Left cardiac atrium (tissue), 4 donors: Measurements from ENCODE around the gene LIPT2. TPM values are rescaled to one million over a fixed set of nuclear protein-coding genes. Genes with fewer than 3 reads are reported as not detected.

ENCODE experiments used
- ATAC-seq, 2 donors: fragments of 200-7000 bp; cut with Tn5 transposase; one replicate each; pipeline ENCODE4 v1.9.1; 2020; ENCODE audit warnings: mild to moderate bottlenecking in 2 of 2, moderate library complexity in 2 of 2
- DNase-seq: peaks from one replicate; pipeline ENCODE4 v3.0.0-alpha.2; 2020
- intact Hi-C, 2 donors: fragments of 100-400 bp; cut with DNase I; formaldehyde crosslinking; loops; one replicate each; pipeline versions ENCODE4 v1.14.1 to v1.15.1; 2022 to 2023
- total RNA-seq, 2 donors: library from RNA; stranded (reverse); fragmentation: NEBNext Ultra II Directional; extraction: Animal tissue kit (Norgen Biotek cat#: 25700); gene quantifications; one replicate each; pipeline ENCODE4 v1.2.1, GENCODE V29; 2021
- donor health status: DM: no; HTN: yes; CAD: no.
- donor health status: DM: no; HTN: yes; CAD: no; lungs with severe emphysema.
- donor health status: DM: yes; HTN: yes; CAD: no.
- donor health status: Dilated cardiomyopathy.

The LIPT2 gene
- total RNA-seq, 2 donors from 2014 or later = 1.5 to 2.0 TPM

GRCh38 chr11:74506823-74507222 lies 13.3 kb upstream of the LIPT2 start:
- intact Hi-C loops = no loop called here
- ATAC-seq (no peak), DNase-seq (no peak)

GRCh38 chr11:74505911-74506310 lies 12.4 kb upstream of the LIPT2 start:
- intact Hi-C loops = no loop called here
- DNase-seq = no peak
- ATAC-seq = no peak

GRCh38 chr11:74504100-74504691 lies 10.7 kb upstream of the LIPT2 start:
- intact Hi-C loops = no loop called here
- ATAC-seq (no peak), DNase-seq (no peak)

- no peak for DNase-seq
- intact Hi-C loops = no loop called here
Measured at GRCh38 chr11:74494916-74495315, 1.4 kb upstream of the LIPT2 start.

DNA sequence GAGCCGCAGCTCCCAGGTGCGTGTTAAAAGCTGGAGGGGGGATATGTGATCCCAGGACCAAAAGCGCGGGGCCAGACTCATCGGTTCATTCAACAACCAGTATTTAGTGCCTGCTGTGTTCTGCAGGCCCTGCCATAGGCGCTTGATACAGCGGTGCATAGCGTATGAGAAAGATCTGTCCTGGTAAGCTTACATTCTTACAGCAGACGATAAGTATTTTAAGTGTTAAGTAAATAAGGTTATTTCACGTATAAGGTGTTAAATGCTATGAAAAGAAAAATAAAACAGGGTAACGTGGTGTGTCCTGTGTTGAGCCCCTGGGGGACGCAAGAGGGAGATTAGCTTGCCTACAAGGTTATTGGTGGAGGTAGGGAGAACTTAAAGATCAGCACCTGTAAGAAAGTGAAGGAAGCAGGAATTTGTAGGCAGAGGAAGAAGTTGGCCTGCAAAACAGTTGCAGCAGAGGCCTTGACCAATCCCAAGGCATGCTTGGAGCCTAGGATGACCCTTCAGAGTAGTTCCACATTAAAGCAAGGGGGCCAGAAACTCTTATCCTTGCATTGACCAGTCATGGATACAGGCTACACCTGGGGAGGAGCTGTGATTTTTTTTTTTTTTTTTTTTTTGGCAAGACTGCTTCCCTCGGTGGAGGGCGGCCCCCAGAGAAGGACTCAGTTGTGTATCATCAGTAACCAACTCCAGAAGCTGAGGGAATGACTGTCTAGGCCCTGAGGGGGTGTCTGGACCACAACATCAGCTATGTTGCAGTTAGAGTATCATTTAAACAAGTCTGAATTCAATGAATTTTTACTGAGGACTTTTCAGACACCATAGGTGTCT lies 487 bp upstream of the LIPT2 start:
- intact Hi-C loops = no loop called here
- DNase-seq (no peak), ATAC-seq (peak in 1 of 2 donors; percentile 5)

More at GRCh38 chr11:74494916-74495315, 1.4 kb upstream of the LIPT2 start:
- no peak for ATAC-seq

GRCh38 chr11:74492084-74492483 lies 1.4 kb downstream of the LIPT2 start:
- intact Hi-C loops = no loop called here
- ATAC-seq (no peak), DNase-seq (no peak)

GRCh38 chr11:74490941-74491340 lies 2.6 kb downstream of the LIPT2 start:
- ATAC-seq = no peak
- intact Hi-C loops = no loop called here
- DNase-seq = no peak

GRCh38 chr11:74487875-74488274 lies 5.6 kb downstream of the LIPT2 start:
- intact Hi-C loops = no loop called here
- DNase-seq (no peak), ATAC-seq (no peak)

- ATAC-seq = no peak
- no peak for DNase-seq
- intact Hi-C loops = no loop called here
Measured at GRCh38 chr11:74485868-74486267, 7.7 kb downstream of the LIPT2 start.

GRCh38 chr11:74480688-74481417 lies 12.7 kb downstream of the LIPT2 start:
- intact Hi-C loops = no loop called here
- DNase-seq = no peak
- ATAC-seq = no peak

DNA sequence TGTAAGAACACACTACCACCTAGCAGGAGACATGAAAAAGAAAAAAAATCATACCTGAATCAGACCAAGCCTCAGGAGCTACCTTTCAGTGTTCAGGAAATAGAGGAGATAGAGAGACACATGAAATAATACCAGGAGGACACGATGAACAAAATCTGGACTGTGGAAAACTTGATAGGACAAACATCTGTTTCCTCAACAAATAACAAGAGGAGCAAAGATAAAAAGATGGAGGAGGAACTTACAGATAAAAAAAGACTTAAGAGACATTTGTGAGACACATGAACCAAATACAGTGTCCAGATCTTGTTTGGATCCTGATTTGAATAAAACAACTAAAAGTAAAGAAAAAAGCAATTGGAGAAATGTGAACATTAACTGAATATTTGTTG lies 13.8 kb downstream of the LIPT2 start:
- ATAC-seq (no peak), DNase-seq (no peak)
- intact Hi-C loops = no loop called here

DNA sequence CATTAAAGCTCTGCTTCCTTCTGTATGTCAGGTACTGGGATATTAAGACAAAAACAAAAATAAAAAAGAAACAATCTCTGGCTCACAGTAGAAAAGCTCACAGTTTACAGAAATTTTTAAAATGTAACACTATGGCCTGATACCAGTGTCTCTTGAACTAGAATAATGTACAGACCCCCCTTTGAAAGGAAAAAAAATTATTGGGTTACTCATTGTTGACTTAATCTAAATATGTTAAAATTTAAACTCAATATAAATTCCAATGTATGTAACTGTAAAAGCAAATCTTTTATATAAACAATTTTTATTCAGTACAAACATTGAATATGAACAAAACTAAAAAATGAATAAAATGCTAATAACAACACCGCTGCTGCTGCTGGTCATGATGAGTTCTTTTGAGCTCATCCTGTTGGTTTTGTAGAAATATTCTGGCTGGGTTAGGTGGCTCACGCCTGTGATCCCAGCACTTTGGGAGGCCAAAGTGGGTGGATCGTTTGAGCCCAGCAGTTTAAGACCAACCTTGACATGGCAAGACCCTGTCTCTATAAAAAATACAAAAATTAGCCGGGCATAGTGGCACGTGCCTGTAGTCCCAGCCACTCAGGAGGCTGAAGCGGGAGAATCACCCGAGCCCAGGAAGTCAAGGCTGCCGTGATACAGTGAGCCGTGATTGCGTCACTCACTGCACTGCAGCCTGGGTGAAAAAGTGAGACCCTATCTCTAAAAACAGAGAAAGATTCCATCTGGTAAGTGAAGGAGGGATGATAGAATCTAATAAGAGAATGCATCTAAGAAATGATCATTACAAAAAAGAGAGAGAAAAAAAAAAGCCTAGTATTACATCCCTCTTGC lies 14.4 kb downstream of the LIPT2 start:
- DNase-seq = no peak
- no peak for ATAC-seq
- intact Hi-C loops = no loop called here

DNA sequence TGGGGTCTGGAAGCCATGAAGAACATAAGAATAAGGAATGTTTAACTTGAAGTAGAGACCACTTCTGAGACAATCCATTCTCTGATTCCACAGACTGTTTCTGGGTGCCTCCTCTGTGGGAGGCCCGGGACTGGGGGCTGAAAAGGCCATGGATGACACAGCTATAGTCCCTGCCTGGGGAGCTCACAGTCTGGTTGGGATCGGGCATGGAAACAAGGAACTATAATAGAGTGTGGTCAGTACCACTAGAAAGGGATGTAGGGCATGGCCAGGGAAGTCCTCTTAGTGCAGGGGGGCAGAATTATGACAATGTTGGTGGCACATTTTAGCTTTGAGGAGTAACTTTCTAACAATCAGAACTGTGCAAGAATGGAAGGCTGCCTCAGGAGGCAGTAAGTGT lies 17.0 kb downstream of the LIPT2 start:
- ATAC-seq = no peak
- intact Hi-C loops = no loop called here

DNA sequence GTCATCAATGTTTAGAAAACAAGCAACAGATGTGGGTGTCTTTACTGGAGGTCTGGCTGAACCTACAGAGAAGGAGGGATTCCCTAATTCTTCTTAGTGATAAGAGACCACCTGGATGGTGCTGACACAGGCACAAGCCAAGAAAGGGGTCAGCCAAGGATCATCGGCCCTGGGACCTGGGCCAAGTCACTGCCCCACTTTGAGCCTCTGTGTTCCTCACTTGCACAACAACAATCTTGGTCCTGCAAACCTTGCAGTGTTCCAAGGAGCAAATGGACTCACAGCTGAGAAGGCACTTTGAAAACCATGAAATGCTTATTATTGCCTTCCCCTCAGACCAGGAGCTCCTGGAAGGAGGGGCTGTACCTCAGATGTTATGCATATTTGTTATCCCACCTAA lies 19.2 kb downstream of the LIPT2 start:
- intact Hi-C loops = no loop called here
- peak; percentile 39 to 59 for ATAC-seq
- DNase-seq = no peak

More for the DNA sequence above, 17.0 kb downstream of the LIPT2 start:
- no peak for DNase-seq

DNA sequence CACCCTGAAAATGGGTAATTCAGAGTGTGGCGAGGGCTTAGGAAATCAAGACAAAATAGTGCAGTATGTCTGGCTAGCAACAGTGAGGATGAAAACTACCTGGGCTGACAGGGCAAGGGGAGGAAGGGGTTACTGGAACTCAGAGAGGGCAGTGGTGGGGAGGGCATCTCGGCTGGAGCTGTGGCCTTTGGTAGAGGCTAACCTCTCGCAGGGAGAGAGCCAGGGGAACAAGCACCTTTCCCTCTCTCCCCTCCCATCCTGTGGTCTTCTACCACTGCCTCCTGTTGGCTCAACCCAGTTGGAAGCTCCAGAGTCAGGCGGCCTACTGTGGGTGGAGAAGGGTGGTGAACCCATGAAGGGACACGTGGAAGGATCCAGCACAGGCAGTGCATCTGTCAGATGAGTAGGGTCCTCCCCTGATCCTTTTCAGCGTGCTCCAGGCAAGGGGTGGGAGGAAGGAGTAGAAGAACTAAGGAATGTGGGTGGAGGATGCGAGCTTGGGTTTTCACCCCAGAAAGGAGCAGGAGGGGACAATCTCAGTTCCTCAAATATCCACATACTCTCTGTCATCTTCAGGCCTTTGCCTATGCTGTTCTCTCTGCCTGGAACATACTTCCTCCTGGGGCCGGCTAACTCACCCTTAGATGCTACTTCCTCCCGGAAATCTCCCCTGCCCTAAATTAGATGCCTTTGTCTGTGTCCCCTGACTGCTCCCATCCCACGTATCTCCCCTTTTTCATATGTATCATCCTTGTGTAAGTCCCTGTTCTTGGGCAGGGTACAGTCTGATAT lies 19.9 kb downstream of the LIPT2 start:
- peak in 1 of 2 donors; percentile 78 for ATAC-seq
- intact Hi-C loops = no loop called here

GRCh38 chr11:74471668-74472429 lies 21.7 kb downstream of the LIPT2 start:
- DNase-seq (no peak), ATAC-seq (no peak)
- intact Hi-C loops = no loop called here

More for the DNA sequence above, 19.9 kb downstream of the LIPT2 start:
- no peak for DNase-seq

DNA sequence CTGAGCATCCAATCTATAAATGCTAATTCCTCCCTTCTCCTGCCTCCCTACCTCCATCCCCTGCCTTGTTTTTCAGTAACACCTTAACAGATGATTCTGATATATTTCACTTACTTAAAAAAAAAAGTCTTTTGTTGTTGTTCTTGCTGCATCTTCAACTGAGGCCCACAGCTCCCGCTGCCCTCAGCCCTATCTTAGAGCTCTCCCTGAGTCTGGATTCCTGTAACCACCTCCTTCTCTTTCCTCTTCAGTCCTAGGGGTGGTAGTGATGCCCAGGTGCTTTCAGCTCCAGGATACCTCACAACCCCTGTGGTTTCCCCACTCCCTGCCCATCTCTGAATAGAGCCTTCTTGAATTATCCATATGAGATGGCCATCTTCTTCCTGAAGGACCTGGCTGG lies 22.5 kb downstream of the LIPT2 start:
- intact Hi-C loops = no loop called here
- no peak for DNase-seq
- ATAC-seq = no peak

DNA sequence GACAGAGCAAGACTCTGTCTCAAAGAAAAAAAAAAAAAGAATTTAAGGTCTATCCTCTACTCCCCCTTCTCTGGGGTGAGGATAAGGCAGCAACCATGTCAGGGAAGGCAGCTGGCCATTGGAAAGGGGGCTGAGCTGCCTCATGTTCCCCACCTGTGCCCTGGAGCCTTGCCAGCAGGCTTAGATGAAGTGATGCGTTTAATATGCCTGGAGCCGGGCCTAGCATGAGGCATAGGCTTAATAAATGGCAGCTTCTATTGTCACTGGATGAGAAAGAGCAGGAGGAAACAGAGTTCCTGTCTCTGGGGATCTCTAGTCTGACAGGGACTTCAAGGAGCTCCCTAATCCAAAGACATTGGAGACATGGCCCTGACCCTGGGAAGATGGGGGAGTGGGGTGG lies 23.0 kb downstream of the LIPT2 start:
- intact Hi-C loops = no loop called here
- DNase-seq (no peak), ATAC-seq (no peak)
